Stimulated activated CD4-positive, alpha-beta T cell treated with anti-CD3 and anti-CD28 coated beads, Interleukin-15, amount 100 ng/mL, for 1 hour (primary cell): ENCODE measurements around the gene MXD1.

Source experiments
- DNase-seq, 2 donors: peaks; one replicate each; pipeline ENCODE4 v3.0.0-alpha.2; 2020; ENCODE audit warnings: low read depth in 1 of 2, low spot score in 1 of 2

MXD1 gene

DNA sequence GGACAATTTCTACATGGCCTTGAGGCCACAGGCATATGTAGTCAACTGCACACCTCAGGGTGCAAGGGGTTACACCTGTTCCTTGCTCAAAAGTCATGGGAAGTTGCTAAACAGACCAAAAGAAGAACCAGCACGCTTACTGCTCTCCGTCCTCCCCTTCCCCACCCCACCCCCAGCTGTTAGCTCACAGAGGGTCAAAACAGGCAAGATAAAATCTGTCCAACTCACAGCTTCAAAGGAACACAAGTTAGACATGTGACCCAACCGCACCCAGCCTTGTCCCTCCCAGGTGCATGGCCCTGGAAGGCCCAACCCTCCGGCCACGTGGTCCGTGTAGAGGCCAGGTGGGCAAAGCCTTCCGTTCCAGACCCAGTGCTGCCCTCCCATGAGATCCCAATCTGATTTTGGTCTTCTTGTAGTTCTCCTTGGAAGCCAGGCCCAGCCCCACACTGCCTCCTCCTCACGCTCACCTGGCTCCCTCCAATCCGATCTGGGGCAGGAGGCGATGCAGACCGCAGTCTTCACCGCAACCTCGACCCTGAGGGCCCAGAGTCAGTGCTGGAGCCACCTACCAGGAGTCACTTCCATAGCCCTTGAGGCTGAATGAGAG, 61.0 kb downstream of the MXD1 start:
- DNase-seq: no peak

DNA sequence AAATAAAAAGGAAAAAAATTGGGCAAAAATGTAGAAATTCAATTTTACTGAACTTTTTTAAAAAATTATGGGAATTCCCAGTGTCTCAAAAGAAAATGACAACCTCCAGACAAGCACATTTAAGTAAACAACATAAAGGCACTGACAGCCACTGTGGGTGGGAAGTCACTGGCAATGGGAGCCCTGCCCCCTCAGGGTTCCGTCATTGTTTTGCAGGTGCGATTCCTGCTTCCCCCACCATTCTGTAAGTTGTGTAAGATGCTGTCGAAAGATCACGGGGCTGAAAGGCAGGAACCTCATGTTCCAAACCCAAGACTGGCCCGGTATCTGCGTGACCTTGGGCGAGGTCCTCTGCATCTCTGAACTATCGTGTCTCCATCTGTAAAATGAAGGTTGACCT, 62.3 kb downstream of the MXD1 start:
- no peak for DNase-seq

DNA sequence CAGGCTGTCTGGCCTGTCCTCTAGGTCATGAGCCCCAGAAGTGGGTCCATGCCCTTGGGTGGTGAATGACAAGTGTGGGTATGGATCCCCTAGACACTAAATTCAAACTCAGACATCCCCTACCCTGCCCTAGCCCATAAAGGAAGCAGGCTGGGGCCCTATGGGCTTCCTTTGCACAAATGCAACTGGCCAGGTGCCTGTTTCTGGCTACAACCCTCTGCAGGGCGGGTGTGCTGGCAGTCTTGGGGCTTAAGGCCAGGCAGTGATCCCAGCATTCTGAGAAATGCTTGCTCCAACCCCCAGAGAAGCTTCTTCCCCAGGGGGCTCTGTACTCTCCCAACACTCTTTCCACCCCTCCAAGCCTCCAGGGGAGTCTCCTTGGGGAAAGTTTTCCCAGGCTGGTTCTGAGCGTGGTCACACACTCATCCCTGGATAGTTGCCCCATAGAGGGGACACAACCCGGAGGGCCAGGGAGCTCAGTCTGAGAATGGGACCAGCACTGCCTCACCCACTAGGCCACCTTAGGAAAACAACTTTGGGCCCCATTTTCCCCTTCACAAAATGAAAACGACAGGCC, 63.1 kb downstream of the MXD1 start:
- no peak for DNase-seq

DNA sequence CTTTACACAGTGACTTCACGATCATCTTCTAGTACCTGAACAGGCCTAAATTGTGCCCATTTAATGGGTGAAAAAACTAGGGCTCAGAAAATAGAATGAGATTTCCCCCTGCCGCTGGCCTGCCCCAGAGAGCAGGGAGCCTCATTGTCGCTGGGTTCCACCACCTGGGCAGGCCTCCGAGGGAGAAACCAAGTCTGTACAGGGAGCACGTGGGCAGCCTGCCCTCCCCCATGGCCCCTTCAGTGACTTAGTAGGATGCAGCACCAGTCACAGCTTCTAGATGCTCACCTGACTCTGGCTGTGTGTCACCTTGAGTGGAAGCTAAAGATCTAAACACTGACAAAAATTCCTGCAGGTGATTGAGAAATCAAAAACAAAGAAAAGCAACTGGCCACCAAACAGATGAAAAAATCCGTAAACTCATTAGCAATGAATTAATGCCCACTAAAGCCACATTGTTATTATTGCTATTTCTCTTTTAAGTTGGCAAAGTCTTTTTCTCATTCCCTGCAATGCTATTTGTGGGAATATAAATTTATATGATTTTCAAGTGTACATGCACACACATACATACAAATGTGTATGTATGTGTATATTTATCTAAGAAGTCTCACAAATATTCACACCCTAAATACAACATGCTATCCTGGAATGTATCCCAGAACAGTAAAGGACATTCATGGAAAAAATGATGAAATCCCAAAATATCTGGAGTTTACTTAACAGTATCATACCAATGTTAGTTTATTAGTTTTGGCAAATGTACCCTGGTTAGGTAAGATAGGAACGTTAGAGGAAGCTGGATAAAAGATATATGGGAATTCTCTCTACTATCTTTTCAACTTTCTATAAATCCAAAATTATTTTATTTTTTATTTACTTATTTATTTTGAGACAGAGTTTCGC, 65.2 kb downstream of the MXD1 start:
- DNase-seq: no peak

DNA sequence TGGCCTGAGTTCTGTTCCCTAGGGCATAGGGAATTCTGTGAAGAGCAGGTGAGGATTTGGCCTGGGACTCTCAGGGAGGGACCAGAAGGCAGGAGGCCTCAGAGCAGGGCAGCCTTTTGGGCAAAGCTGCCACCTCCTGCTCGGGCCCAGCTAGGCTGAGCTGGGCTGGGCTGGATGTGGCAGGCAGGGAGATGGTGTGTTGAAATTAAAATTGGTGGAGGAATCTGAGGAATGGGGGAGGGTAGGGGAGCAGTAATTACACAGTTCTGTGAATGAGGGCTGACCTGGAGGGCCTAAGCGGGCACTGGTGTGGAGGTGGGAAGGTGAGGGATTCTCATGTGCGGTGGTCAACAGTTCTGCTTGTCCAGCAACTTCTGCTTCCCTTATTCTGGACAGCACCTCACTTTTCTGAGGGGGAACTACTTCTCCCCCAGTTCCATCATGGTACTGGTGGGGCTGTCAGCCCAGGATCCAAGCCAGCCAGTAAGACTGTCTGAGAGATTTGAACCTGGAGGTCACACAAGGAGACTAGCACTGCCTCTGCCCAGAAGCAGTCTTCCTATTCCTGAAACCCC, 68.6 kb downstream of the MXD1 start:
- DNase-seq: no peak

DNA sequence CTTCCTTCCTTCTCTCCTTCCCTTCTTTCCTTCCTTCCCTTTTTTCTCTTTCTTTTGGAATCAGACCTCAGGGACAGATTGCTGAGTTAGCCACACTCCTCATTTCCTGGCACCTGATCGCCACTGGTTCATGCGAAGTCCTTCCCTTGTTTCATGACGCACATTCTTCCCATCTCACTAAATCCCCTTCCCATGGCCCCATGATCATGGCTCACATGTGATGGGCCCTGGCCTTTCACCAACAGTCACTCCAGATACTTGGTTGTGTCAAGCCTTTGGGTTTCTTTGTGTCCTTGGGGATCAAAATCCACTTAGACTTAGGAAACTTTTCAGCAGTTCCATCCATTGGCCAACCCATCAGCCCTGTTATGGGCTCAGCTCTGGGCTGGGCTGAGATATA, 70.3 kb downstream of the MXD1 start:
- no peak for DNase-seq

DNA sequence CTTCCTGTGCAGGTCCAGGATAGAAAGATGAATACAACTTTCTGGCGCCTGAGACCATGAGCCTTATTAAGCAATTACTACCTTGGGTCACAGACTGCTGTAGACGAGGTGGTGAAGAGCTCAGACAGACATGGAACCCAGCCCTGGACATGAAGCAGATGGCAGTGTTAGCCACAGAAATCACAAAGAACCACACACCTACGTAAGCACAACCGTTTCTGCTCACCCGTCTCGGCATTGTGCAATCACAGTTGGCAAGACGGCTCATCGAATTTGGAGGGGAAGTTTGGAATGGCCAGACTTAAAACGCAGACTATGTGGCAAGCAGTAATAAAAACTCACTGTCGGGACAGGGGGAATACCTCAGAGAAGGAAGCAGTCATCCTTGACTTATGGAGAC, 70.8 kb downstream of the MXD1 start:
- no peak for DNase-seq

DNA sequence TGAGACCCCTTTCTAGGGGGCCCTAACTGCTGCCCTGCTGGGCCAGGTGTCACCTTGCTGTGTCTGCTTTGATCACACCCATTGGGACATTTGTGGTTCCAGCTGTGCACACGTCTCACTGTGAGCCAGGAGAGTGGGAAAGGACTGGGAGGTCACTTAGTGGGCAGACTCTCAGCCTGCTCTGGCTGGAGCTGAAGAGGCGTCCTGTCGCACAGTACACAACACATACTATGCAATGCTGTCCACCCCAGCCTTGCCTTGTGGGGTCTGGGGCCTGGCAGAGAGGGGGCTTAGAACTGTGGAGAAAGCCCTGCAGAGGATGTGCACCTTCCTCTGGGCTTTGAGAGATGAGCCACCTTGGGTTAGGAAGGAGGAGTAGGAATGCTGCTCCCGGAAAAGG, 71.8 kb downstream of the MXD1 start:
- DNase-seq: no peak

DNA sequence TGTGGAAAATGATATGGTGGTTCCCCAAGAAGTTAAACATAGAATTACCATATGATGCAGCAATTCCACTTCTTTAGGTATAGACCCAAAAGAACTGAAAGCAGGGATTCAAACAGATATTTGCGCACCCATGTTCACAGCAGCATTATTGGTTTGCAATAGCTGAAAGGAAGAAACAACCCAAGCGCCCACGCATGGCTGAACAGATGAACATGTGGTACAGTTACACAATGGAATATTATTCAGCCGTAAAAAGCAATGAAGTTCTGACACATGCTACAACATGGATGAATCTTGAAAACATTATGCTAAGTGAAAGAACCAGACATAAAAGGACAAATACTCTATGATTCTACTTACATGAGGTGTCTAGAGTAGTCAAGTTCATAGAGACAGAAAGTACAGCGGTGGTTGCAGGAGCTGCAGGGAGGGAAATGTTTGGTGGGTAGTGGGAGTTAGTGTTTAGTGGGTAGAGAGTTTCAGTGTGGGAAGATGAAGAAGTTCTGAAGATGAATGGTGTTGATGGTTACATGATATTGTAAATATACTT, 73.3 kb downstream of the MXD1 start:
- no peak for DNase-seq

DNA sequence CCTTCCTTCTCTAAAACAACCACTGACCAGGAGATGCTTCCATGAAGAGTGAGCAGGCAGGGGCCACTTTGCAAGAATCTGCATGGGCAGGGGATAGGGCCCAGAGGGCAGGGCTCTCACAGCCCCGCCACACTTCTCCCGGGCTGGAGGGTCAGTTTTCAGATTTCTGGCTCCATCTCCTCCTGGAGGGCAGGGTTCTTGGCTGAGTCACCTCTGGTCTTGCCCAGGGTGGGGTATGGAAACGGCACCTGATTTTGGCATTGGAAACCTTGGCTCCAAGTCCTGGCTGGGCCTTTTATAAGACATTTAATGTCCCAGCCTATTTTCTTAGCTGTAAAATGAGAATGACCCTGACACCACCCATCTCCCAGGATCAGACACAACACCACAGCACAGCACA, 74.1 kb downstream of the MXD1 start:
- no peak for DNase-seq

DNA sequence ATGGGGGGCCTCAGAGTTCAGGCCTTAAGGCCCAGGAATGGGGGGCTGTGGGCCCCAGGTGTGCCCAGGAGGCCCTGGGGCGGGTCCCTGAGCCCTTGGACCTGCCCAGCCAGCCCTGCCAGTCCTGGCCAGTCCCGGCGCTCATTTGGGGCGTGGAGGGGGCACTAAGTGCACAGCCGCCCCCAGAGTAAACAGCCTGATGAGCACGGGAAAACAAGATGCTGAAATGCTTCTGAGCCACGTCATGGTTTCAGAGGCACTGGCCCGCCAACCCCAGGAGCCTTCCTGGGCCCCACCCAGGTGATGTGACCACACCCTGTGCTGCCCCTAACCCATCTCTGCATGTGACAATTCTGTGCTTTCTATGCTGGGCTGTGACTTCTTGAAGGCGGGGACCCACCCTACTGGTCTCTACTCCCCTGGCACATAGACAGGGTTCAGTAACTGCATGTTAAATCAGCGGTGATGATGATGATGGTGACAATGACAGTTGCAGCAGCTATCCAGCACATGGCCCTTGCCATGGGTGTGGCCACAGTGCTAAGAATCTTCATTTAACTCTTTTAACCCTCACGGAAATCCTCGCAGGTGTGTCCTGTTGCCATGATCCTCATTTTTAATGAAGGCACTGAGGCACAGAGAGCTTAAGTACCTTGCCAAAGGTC, 74.7 kb downstream of the MXD1 start:
- DNase-seq: no peak
